ENCODE results near the gene PRUNE2. TPM values are rescaled to one million over a fixed set of nuclear protein-coding genes. Genes with fewer than 3 reads are reported as not detected.

PRUNE2 gene
- total RNA-seq, 2 experiments from 2014 or later, result 0.38 to 0.44 TPM

DNA sequence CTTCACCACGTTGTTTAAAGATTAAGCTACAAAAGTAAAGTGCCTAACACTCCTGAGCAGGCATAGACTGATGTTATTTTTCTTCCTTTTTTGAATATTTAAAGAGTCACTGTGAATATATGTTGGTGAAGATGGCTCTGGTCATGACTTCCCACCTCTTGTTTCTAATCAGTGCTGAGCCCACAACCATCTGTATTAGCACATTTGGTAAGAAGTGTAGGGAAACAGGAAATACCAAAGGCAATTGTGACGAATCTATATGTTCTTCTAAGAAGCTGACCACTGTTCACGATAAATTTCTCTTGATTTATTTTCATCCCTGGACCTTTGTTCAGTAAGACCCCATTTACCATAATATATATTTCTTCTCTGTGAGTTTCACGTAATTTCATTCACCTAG is 249.9 kb downstream of the PRUNE2 start:
- intact Hi-C loops (cut with micrococcal nuclease; ENCODE audit: unreplicated experiment), result loop anchor here (5.0 kb wide), 2 partner anchors 79 to 94 kb away; no protein-coding TSS in a partner anchor
- no peak for TF ChIP-seq EZH2phosphoT487 (IDR thresholded peaks at IDR 0.05; ENCODE audit: borderline replicate concordance, low read depth, low read length)
- TF ChIP-seq, protein P1, sequence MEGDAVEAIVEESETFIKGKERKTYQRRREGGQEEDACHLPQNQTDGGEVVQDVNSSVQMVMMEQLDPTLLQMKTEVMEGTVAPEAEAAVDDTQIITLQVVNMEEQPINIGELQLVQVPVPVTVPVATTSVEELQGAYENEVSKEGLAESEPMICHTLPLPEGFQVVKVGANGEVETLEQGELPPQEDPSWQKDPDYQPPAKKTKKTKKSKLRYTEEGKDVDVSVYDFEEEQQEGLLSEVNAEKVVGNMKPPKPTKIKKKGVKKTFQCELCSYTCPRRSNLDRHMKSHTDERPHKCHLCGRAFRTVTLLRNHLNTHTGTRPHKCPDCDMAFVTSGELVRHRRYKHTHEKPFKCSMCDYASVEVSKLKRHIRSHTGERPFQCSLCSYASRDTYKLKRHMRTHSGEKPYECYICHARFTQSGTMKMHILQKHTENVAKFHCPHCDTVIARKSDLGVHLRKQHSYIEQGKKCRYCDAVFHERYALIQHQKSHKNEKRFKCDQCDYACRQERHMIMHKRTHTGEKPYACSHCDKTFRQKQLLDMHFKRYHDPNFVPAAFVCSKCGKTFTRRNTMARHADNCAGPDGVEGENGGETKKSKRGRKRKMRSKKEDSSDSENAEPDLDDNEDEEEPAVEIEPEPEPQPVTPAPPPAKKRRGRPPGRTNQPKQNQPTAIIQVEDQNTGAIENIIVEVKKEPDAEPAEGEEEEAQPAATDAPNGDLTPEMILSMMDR (conservative IDR thresholded peaks at IDR 0.05; ENCODE audit: low read length), result no peak
- no peaks in the 10 kb centered on the region for H3K9me3 ChIP-seq (ENCODE audit: low read length)
- H3K27ac ChIP-seq (ENCODE audit: low read depth, low read length, poor library complexity, severe bottlenecking), result no peak overlapping the region
- no peak overlapping the region; the same call in 1 of the 2 replicates for H3K4me2 ChIP-seq (ENCODE audit: low read length)
- H2AFZ ChIP-seq (ENCODE audit: low read length), result peak overlapping the region; percentile 58; the same call in 1 of the 2 replicates
- H3K9me2 ChIP-seq (ENCODE audit: insufficient read depth, low read length), result no peaks in the 10 kb centered on the region
- DNase-seq (ENCODE audit: low spot score), result no peak
- BruUV-seq (replicated peaks), result no TSS peak
- ChIA-PET CTCF (ENCODE audit: unreplicated experiment) (no interaction called here), POLR2A (interaction anchor here (0.5 to 2.6 kb wide), 9 partner anchors 11 to 944 kb away, joined by 3 to 12 read pairs (median 3); no protein-coding TSS in a partner anchor)
- peaks cover 48% of the 10 kb centered on the region for H3K4me1 ChIP-seq (ENCODE audit: insufficient read depth, low read length, poor library complexity, severe bottlenecking)
- no peak overlapping the region for H3K4me3 ChIP-seq (ENCODE audit: low read depth, low read length, poor library complexity, severe bottlenecking)
- no peaks in the 10 kb centered on the region for H3K36me3 ChIP-seq (ENCODE audit: insufficient read depth, low read length)
- no peaks in the 10 kb centered on the region for H4K20me1 ChIP-seq (ENCODE audit: insufficient read depth, low read length)
- H3K79me2 ChIP-seq (ENCODE audit: insufficient read depth, low read depth, low read length), result no peaks in the 10 kb centered on the region

DNA sequence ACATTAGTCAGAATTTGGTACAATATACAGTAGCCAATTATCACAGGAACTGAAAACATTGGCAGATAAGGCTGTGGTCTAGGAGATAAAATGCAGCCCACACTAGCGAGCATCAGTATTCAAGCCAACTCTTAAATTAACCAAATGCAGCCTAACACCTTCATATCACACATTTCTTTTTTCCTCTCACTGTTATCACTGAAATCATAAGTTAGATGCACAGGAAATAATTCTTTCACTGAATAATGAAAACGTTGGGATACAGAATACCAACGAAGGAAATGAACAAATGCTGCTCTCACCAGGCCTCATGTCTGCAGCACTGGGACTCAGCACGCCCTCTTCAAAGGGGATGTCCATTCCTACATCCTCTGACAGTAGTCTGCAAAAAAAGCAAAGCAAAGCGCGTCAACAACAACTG is 250.8 kb downstream of the PRUNE2 start:
- ChIA-PET CTCF (ENCODE audit: unreplicated experiment) (no interaction called here), POLR2A (interaction anchor here (0.6 to 2.6 kb wide), 4 partner anchors 75 to 199 kb away, joined by 3 to 12 read pairs (median 3); no protein-coding TSS in a partner anchor)
- Histone ChIP-seq H3K36me3 (ENCODE audit: insufficient read depth, low read length) (no peaks in the 10 kb centered on the region), H3K4me2 (ENCODE audit: low read length) (no peak overlapping the region), H3K4me3 (ENCODE audit: low read depth, low read length, poor library complexity, severe bottlenecking) (no peak overlapping the region), H3K9me3 (ENCODE audit: low read length) (no peaks in the 10 kb centered on the region), H4K20me1 (ENCODE audit: insufficient read depth, low read length) (no peaks in the 10 kb centered on the region), H3K9me2 (ENCODE audit: insufficient read depth, low read length) (no peaks in the 10 kb centered on the region), H2AFZ (ENCODE audit: low read length) (0 out of 2 replicates have a peak overlapping the region, but pooled peaks have one; percentile 58), H3K27ac (ENCODE audit: low read depth, low read length, poor library complexity, severe bottlenecking) (no peak overlapping the region), H3K4me1 (ENCODE audit: insufficient read depth, low read length, poor library complexity, severe bottlenecking) (peaks cover 54% of the 10 kb centered on the region), H3K79me2 (ENCODE audit: insufficient read depth, low read depth, low read length) (no peaks in the 10 kb centered on the region)
- TF ChIP-seq, protein P1 (conservative IDR thresholded peaks at IDR 0.05; ENCODE audit: low read length), result no peak
- TF ChIP-seq EZH2phosphoT487 (IDR thresholded peaks at IDR 0.05; ENCODE audit: borderline replicate concordance, low read depth, low read length), result no peak
- no TSS peak for BruUV-seq (replicated peaks)
- intact Hi-C loops (cut with micrococcal nuclease; ENCODE audit: unreplicated experiment), result loop anchor here (5.0 kb wide), 2 partner anchors 78 to 93 kb away; no protein-coding TSS in a partner anchor
- DNase-seq (ENCODE audit: low spot score), result no peak

DNA sequence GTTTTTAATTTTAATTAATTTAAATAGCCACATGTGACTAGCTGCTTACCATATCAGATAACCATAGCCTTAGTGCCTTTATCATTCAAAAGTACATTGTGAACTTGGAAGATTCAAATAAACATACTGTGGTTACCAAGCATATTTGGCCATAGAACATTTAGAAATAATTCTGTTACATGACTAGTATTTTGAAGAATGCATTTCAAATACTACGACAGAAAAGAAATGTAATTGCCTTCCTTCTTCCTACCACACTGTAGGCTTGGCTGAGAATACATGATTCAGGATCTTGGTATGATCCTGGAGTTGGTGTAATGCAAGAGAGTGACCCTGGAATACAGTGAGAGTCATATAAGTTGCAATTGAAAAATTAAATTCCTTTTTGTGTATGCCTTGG is 251.3 kb downstream of the PRUNE2 start:
- H2AFZ ChIP-seq (ENCODE audit: low read length), result no peak overlapping the region
- no peaks in the 10 kb centered on the region for H4K20me1 ChIP-seq (ENCODE audit: insufficient read depth, low read length)
- no peaks in the 10 kb centered on the region for H3K9me2 ChIP-seq (ENCODE audit: insufficient read depth, low read length)
- no peaks in the 10 kb centered on the region for H3K79me2 ChIP-seq (ENCODE audit: insufficient read depth, low read depth, low read length)
- BruUV-seq (replicated peaks), result no TSS peak
- H3K27ac ChIP-seq (ENCODE audit: low read depth, low read length, poor library complexity, severe bottlenecking), result no peak overlapping the region
- H3K9me3 ChIP-seq (ENCODE audit: low read length), result no peaks in the 10 kb centered on the region
- TF ChIP-seq, protein P1 (conservative IDR thresholded peaks at IDR 0.05; ENCODE audit: low read length), result no peak
- no peak for TF ChIP-seq EZH2phosphoT487 (IDR thresholded peaks at IDR 0.05; ENCODE audit: borderline replicate concordance, low read depth, low read length)
- no peak overlapping the region for H3K4me3 ChIP-seq (ENCODE audit: low read depth, low read length, poor library complexity, severe bottlenecking)
- H3K4me1 ChIP-seq (ENCODE audit: insufficient read depth, low read length, poor library complexity, severe bottlenecking), result peaks cover 54% of the 10 kb centered on the region
- no peak overlapping the region for H3K4me2 ChIP-seq (ENCODE audit: low read length)
- DNase-seq (ENCODE audit: low spot score), result no peak
- POLR2A ChIA-PET, result interaction anchor here (0.6 kb wide), 1 partner anchor 184 kb away, joined by 4 read pairs; no protein-coding TSS in a partner anchor
- no peaks in the 10 kb centered on the region for H3K36me3 ChIP-seq (ENCODE audit: insufficient read depth, low read length)
- intact Hi-C loops (cut with micrococcal nuclease; ENCODE audit: unreplicated experiment), result no loop called here
- CTCF ChIA-PET (ENCODE audit: unreplicated experiment), result no interaction called here

Measured in OCI-LY7 (cell line).